MG63 (cell line): ENCODE data around the gene DNAJC1. TPM values are rescaled to one million over a fixed set of nuclear protein-coding genes. Genes with fewer than 3 reads are reported as not detected.

ENCODE experiments used
- DNase-seq: peaks from one replicate; pipeline ENCODE4 v3.0.0-alpha.2; 2020
- H3K27me3 ChIP-seq: fragments of 250-450 bp; sonication (Bioruptor Pico); 2 replicates; pipeline ENCODE4 v1.5.1; 2020; ENCODE audit warnings: mild to moderate bottlenecking, moderate library complexity
- H3K36me3 ChIP-seq: fragments of 250-450 bp; sonication (Bioruptor Pico); 2 replicates; pipeline ENCODE4 v1.5.1; 2020; ENCODE audit warnings: mild to moderate bottlenecking, moderate library complexity
- H3K4me3 ChIP-seq: fragments of 250-450 bp; sonication (Bioruptor Pico); 2 replicates; pipeline ENCODE4 v1.5.1; 2020; ENCODE audit warnings: mild to moderate bottlenecking, moderate library complexity
- H3K9me3 ChIP-seq: fragments of 250-450 bp; sonication (Bioruptor Pico); 2 replicates; pipeline ENCODE4 v1.5.1; 2020; ENCODE audit warnings: mild to moderate bottlenecking, moderate library complexity
- total RNA-seq: library from RNA; depleted of rRNA; stranded (reverse); fragments of >200 nt; shearing (Covaris generic); gene quantifications from 2 replicates; pipeline ENCODE4 v1.2.3, GENCODE V29; 2014; ENCODE audit warnings: low replicate concordance

The DNAJC1 gene
- total RNA-seq, 1 experiment from 2014 or later, result 19.2 TPM

- H3K27me3 ChIP-seq, result no peaks in the 10 kb centered on the region
- H3K36me3 ChIP-seq, result no peaks in the 10 kb centered on the region
- H3K9me3 ChIP-seq, result no peaks in the 10 kb centered on the region; the same call in 1 of the 2 replicates
- DNase-seq, result no peak
- no peak overlapping the region for H3K4me3 ChIP-seq
Observed at GRCh38 chr10:21797984-21798765, 205.4 kb downstream of the DNAJC1 start.

- H3K4me3 ChIP-seq, result no peak overlapping the region
- no peak for DNase-seq
- no peaks in the 10 kb centered on the region; the same call in 1 of the 2 replicates for H3K9me3 ChIP-seq
- H3K36me3 ChIP-seq, result no peaks in the 10 kb centered on the region
- H3K27me3 ChIP-seq, result no peaks in the 10 kb centered on the region
Observed at GRCh38 chr10:21797533-21797932, 206.0 kb downstream of the DNAJC1 start.

- Histone ChIP-seq H3K4me3 (no peak overlapping the region), H3K27me3 (no peaks in the 10 kb centered on the region), H3K36me3 (no peaks in the 10 kb centered on the region), H3K9me3 (no peaks in the 10 kb centered on the region)
- DNase-seq, result no peak
Observed at GRCh38 chr10:21791276-21791675, 212.3 kb downstream of the DNAJC1 start.

- DNase-seq, result no peak
- H3K27me3 ChIP-seq, result no peaks in the 10 kb centered on the region
- no peaks in the 10 kb centered on the region; the same call in 1 of the 2 replicates for H3K9me3 ChIP-seq
- no peaks in the 10 kb centered on the region for H3K36me3 ChIP-seq
- H3K4me3 ChIP-seq, result no peak overlapping the region
Observed at GRCh38 chr10:21776883-21777282, 226.6 kb downstream of the DNAJC1 start.

GRCh38 chr10:21771219-21771618, 232.3 kb downstream of the DNAJC1 start:
- Histone ChIP-seq H3K4me3 (no peak overlapping the region), H3K36me3 (no peaks in the 10 kb centered on the region), H3K27me3 (no peaks in the 10 kb centered on the region), H3K9me3 (no peaks in the 10 kb centered on the region)
- no peak for DNase-seq

- no peaks in the 10 kb centered on the region for H3K27me3 ChIP-seq
- DNase-seq, result no peak
- H3K36me3 ChIP-seq, result no peaks in the 10 kb centered on the region
- no peaks in the 10 kb centered on the region for H3K9me3 ChIP-seq
- no peak overlapping the region for H3K4me3 ChIP-seq
Observed at GRCh38 chr10:21769041-21769440, 234.5 kb downstream of the DNAJC1 start.

- Histone ChIP-seq H3K4me3 (no peak overlapping the region), H3K27me3 (no peaks in the 10 kb centered on the region), H3K36me3 (no peaks in the 10 kb centered on the region), H3K9me3 (peaks cover 3% of the 10 kb centered on the region; the same call in 1 of the 2 replicates)
- DNase-seq, result no peak
Observed at GRCh38 chr10:21764466-21765189, 238.9 kb downstream of the DNAJC1 start.

- no peaks in the 10 kb centered on the region for H3K36me3 ChIP-seq
- H3K9me3 ChIP-seq, result peaks cover 3% of the 10 kb centered on the region; the same call in 1 of the 2 replicates
- H3K27me3 ChIP-seq, result no peaks in the 10 kb centered on the region
- no peak for DNase-seq
- H3K4me3 ChIP-seq, result no peak overlapping the region
Observed at GRCh38 chr10:21760332-21760731, 243.2 kb downstream of the DNAJC1 start.

- DNase-seq, result no peak
- no peaks in the 10 kb centered on the region for H3K36me3 ChIP-seq
- no peaks in the 10 kb centered on the region for H3K27me3 ChIP-seq
Observed at GRCh38 chr10:21759232-21759631, 244.3 kb downstream of the DNAJC1 start.

GRCh38 chr10:21758696-21759095, 244.8 kb downstream of the DNAJC1 start:
- DNase-seq, result no peak
- H3K9me3 ChIP-seq, result peaks cover 3% of the 10 kb centered on the region; the same call in 1 of the 2 replicates
- no peak overlapping the region for H3K4me3 ChIP-seq
- no peaks in the 10 kb centered on the region for H3K36me3 ChIP-seq
- no peaks in the 10 kb centered on the region for H3K27me3 ChIP-seq

More at GRCh38 chr10:21759232-21759631, 244.3 kb downstream of the DNAJC1 start:
- no peak overlapping the region for H3K4me3 ChIP-seq
- peaks cover 3% of the 10 kb centered on the region; the same call in 1 of the 2 replicates for H3K9me3 ChIP-seq

- H3K36me3 ChIP-seq, result no peaks in the 10 kb centered on the region
- DNase-seq, result no peak
- H3K27me3 ChIP-seq, result no peaks in the 10 kb centered on the region
- H3K4me3 ChIP-seq, result no peak overlapping the region
- H3K9me3 ChIP-seq, result peaks cover 3% of the 10 kb centered on the region; the same call in 1 of the 2 replicates
Observed at GRCh38 chr10:21758239-21758638, 245.3 kb downstream of the DNAJC1 start.

- peaks cover 3% of the 10 kb centered on the region; the same call in 1 of the 2 replicates for H3K9me3 ChIP-seq
- H3K27me3 ChIP-seq, result no peaks in the 10 kb centered on the region
- no peak for DNase-seq
- H3K36me3 ChIP-seq, result no peaks in the 10 kb centered on the region
- no peak overlapping the region for H3K4me3 ChIP-seq
Observed at GRCh38 chr10:21757185-21757901, 246.2 kb downstream of the DNAJC1 start.

GRCh38 chr10:21756707-21757106, 246.8 kb downstream of the DNAJC1 start:
- no peak for DNase-seq
- no peaks in the 10 kb centered on the region for H3K36me3 ChIP-seq
- H3K4me3 ChIP-seq, result no peak overlapping the region
- peaks cover 3% of the 10 kb centered on the region; the same call in 1 of the 2 replicates for H3K9me3 ChIP-seq
- no peaks in the 10 kb centered on the region for H3K27me3 ChIP-seq

- Histone ChIP-seq H3K9me3 (no peaks in the 10 kb centered on the region), H3K27me3 (no peaks in the 10 kb centered on the region), H3K4me3 (no peak overlapping the region)
Observed at GRCh38 chr10:21754410-21755011, 249.0 kb downstream of the DNAJC1 start.

GRCh38 chr10:21753497-21754270, 249.8 kb downstream of the DNAJC1 start:
- no peak for DNase-seq
- no peak overlapping the region for H3K4me3 ChIP-seq
- H3K36me3 ChIP-seq, result no peaks in the 10 kb centered on the region
- H3K27me3 ChIP-seq, result no peaks in the 10 kb centered on the region
- H3K9me3 ChIP-seq, result no peaks in the 10 kb centered on the region

More at GRCh38 chr10:21754410-21755011, 249.0 kb downstream of the DNAJC1 start:
- no peak for DNase-seq
- H3K36me3 ChIP-seq, result no peaks in the 10 kb centered on the region
